ENCODE results near the gene MMUT. TPM values are rescaled to one million over a fixed set of nuclear protein-coding genes. Genes with fewer than 3 reads are reported as not detected.
A peak's percentile ranks its signal among the peaks of the same experiment; 100 is the strongest.

MMUT gene
- 10 to 100 TPM; 16.3 to 18.7 (median 17.1) TPM for total RNA-seq (2021; fragmentation: NEBNext Ultra II Directional; extraction: Animal tissue kit (Norgen Biotek cat#: 25700))
- long read RNA-seq, transcript MUT-201 (13 exons, 3,749 nt), result major isoform, 14 of 29 reads
- long read RNA-seq, partial matches to known transcripts, result 4 of 29 reads
- long read RNA-seq, other reads (novel, unspliced or antisense), result 11 of 29 reads

DNA sequence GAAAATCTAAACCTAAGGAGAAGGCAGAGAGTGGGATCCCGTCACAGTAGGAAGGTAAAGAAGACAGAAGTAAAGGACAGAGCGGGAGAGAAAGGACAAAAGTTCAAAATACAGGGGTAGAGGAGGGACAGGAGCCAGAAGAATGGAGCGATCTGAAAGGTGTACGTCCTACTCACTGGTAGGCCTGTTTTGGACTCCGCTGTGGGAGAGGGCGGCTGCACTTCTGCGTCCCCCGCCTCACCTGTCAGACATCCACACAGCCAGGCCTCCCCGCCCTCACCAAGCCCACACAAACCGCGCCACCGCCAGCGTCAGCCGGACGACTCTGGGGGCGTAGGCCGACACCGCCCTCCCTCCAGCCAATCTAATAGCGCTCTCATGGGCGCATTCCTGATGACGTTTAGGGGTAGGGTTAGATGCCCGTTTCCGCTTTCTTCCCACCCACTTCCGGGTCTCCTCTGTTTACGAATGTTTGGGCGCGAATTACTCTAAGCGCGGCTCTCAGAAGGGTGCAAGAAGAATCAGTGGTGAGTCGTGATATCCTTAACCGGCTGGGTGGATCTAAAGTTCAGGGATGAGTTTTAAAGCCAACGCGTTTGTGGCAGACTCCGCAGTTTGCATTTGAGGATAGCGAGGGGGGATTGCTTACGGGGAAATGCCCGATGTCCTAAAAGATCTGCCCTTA is at the start of gene MMUT, which contains the start of gene CENPQ:
Gene MMUT (minus strand): TSS at position 327 of the 685 bp plus-strand sequence. CDS start 3,787 bp downstream, outside the sequence.
Gene CENPQ (plus strand): TSS at position 444 of the 685 bp plus-strand sequence. CDS start 6,807 bp downstream, outside the sequence.
- H3K27me3 Mint-ChIP-seq (ENCODE audit: insufficient read depth), result peaks cover 2% of the 10 kb centered on the region

GRCh38 chr6:49509342-49509741 is 46.3 kb upstream of the MMUT start:
- Mint-ChIP-seq H3K4me3 (no peak overlapping the region), H3K9me3 (no peaks in the 10 kb centered on the region), H3K27ac (no peak overlapping the region), H3K4me1 (ENCODE audit: low read depth) (peaks cover 8% of the 10 kb centered on the region; the same call in 1 of the 2 replicates), H3K36me3 (ENCODE audit: low read depth) (no peaks in the 10 kb centered on the region), H3K27me3 (ENCODE audit: insufficient read depth) (peaks cover 7% of the 10 kb centered on the region; the same call in 1 of the 2 replicates)
- TF ChIP-seq, protein P1, sequence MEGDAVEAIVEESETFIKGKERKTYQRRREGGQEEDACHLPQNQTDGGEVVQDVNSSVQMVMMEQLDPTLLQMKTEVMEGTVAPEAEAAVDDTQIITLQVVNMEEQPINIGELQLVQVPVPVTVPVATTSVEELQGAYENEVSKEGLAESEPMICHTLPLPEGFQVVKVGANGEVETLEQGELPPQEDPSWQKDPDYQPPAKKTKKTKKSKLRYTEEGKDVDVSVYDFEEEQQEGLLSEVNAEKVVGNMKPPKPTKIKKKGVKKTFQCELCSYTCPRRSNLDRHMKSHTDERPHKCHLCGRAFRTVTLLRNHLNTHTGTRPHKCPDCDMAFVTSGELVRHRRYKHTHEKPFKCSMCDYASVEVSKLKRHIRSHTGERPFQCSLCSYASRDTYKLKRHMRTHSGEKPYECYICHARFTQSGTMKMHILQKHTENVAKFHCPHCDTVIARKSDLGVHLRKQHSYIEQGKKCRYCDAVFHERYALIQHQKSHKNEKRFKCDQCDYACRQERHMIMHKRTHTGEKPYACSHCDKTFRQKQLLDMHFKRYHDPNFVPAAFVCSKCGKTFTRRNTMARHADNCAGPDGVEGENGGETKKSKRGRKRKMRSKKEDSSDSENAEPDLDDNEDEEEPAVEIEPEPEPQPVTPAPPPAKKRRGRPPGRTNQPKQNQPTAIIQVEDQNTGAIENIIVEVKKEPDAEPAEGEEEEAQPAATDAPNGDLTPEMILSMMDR (IDR thresholded peaks at IDR 0.05), result no peak
- no peak for DNase-seq

More for the DNA sequence above, at the start of gene MMUT, which contains the start of gene CENPQ:
- TF ChIP-seq, protein P1 (IDR thresholded peaks at IDR 0.05), result no peak
- H3K4me1 Mint-ChIP-seq (ENCODE audit: low read depth), result peaks cover 33% of the 10 kb centered on the region
- no peaks in the 10 kb centered on the region for H3K9me3 Mint-ChIP-seq
- peak within 1 kb of the TSS; percentile 93 for H3K27ac Mint-ChIP-seq
- H3K36me3 Mint-ChIP-seq (ENCODE audit: low read depth), result peaks cover 4% of the 10 kb centered on the region; the same call in 1 of the 2 replicates
- H3K4me3 Mint-ChIP-seq, result peak within 1 kb of the TSS; percentile 99
- peak; percentile 90 for DNase-seq

GRCh38 chr6:49506569-49507111 is 43.6 kb upstream of the MMUT start:
- no peak for DNase-seq
- Mint-ChIP-seq H3K27ac (no peak overlapping the region), H3K4me3 (no peak overlapping the region), H3K9me3 (no peaks in the 10 kb centered on the region), H3K36me3 (ENCODE audit: low read depth) (no peaks in the 10 kb centered on the region), H3K27me3 (ENCODE audit: insufficient read depth) (peaks cover 7% of the 10 kb centered on the region; the same call in 1 of the 2 replicates), H3K4me1 (ENCODE audit: low read depth) (no peaks in the 10 kb centered on the region)
- TF ChIP-seq, protein P1 (IDR thresholded peaks at IDR 0.05), result no peak

GRCh38 chr6:49504666-49505065 is 41.6 kb upstream of the MMUT start:
- TF ChIP-seq, protein P1 (IDR thresholded peaks at IDR 0.05), result no peak
- H3K27me3 Mint-ChIP-seq (ENCODE audit: insufficient read depth), result peaks cover 7% of the 10 kb centered on the region; the same call in 1 of the 2 replicates
- no peaks in the 10 kb centered on the region for H3K36me3 Mint-ChIP-seq (ENCODE audit: low read depth)
- no peak overlapping the region for H3K27ac Mint-ChIP-seq
- H3K4me1 Mint-ChIP-seq (ENCODE audit: low read depth), result no peaks in the 10 kb centered on the region
- DNase-seq, result no peak
- H3K4me3 Mint-ChIP-seq, result no peak overlapping the region
- no peaks in the 10 kb centered on the region for H3K9me3 Mint-ChIP-seq

DNA sequence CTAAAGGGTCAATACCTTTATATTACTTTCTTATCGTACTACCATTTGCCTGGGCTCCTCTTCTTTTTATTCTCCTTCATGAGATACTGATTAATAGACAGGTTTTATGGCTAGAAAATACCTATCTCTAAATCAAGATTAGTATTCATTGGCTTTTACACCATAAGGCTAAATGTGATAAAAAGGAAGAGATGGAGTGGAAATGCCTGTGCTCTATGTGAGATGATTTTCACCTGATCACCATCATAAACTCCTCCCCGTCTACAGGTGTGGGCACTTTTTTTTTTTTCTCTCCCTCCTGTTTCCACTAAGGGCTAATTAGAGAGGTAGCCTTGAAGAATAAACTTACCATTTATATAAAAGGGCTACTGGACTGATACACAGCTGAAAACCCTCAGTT is 36.6 kb upstream of the MMUT start, which contains the start of gene GLYATL3:
Gene GLYATL3 (plus strand): TSS at position 301 of the 400 bp plus-strand sequence. CDS start 12,068 bp downstream, outside the sequence.
- no peak for DNase-seq
- Mint-ChIP-seq H3K36me3 (ENCODE audit: low read depth) (no peaks in the 10 kb centered on the region), H3K4me1 (ENCODE audit: low read depth) (no peaks in the 10 kb centered on the region), H3K27me3 (ENCODE audit: insufficient read depth) (peaks cover 4% of the 10 kb centered on the region; the same call in 1 of the 2 replicates), H3K27ac (no peak within 1 kb of the TSS), H3K4me3 (no peak within 1 kb of the TSS), H3K9me3 (no peaks in the 10 kb centered on the region)
- TF ChIP-seq, protein P1 (IDR thresholded peaks at IDR 0.05), result no peak
